Fibroblast of lung (primary cell): ENCODE results near the gene SCN2A.

ENCODE experiments used
- CTCF ChIP-seq, 2 donors: IDR thresholded peaks in 1 of 2; conservative IDR thresholded peaks in 1 of 2; 1 replicate in 1 of 2; 2 replicates in 1 of 2; pipeline ENCODE4 v1.5.1; 2011 to 2012; ENCODE audit warnings: low read length in 2 of 2, control low read depth in 1 of 2, inconsistent platforms in 1 of 2, low read depth in 1 of 2, mild to moderate bottlenecking in 1 of 2
- EZH2 ChIP-seq: IDR thresholded peaks from 2 replicates; pipeline ENCODE4 v1.5.1; 2012; ENCODE audit warnings: low read length, control low read depth, mild to moderate bottlenecking; ENCODE audit errors: missing control alignments

GRCh38 chr2:165407466-165407865 lies 168.3 kb downstream of the SCN2A start:
- TF ChIP-seq CTCF (conservative IDR thresholded peaks at IDR 0.05 in 1 of 2, IDR thresholded peaks at IDR 0.05 in 1 of 2; ENCODE audit: low read depth in 1 of 2, low read length in 2 of 2) (no peak), EZH2 (no peak)
